PFSK-1 (cell line): ENCODE measurements around the gene QSER1.

Experiments
- POLR2AphosphoS5 ChIP-seq: IDR thresholded peaks from 2 replicates; pipeline ENCODE4 v1.6.1; 2012; ENCODE audit warnings: low read depth, mild to moderate bottlenecking, control low read depth, low read length, moderate library complexity
- REST ChIP-seq, 2 experiments: IDR thresholded peaks; 2 replicates each; pipeline versions ENCODE4 v1.6.1 to v1.8.0; 2011 to 2012; ENCODE audit warnings: low read depth in 2 of 2, low read length in 2 of 2, control low read depth in 1 of 2, inconsistent platforms in 1 of 2, mild to moderate bottlenecking in 1 of 2, moderate library complexity in 1 of 2; ENCODE audit not compliant: insufficient read depth in 1 of 2
- SIN3A ChIP-seq: IDR thresholded peaks from 2 replicates; pipeline ENCODE4 v1.6.1; 2012; ENCODE audit warnings: mild to moderate bottlenecking, low read length, moderate library complexity, borderline replicate concordance; ENCODE audit not compliant: insufficient read depth
- TAF1 ChIP-seq: IDR thresholded peaks from 2 replicates; pipeline ENCODE4 v1.6.1; 2012; ENCODE audit warnings: low read length, control low read depth, borderline replicate concordance; ENCODE audit not compliant: insufficient read depth

GRCh38 chr11:32891657-32892354 is 805 bp upstream of the QSER1 start:
- TF ChIP-seq TAF1 (no peak), POLR2AphosphoS5 (no peak), SIN3A (no peak), REST (IDR thresholded peaks at IDR 0.05; ENCODE audit: insufficient read depth in 1 of 2, low read depth in 2 of 2, low read length in 2 of 2) (no peak)
